Measurements from ENCODE around the gene PROZ. TPM values are rescaled to one million over a fixed set of nuclear protein-coding genes. Genes with fewer than 3 reads are reported as not detected.

PROZ gene
- total and polyA plus RNA-seq, 10 donors: 0.11 TPM; not detected in 9

- DNase-seq: no peak
- WGBS, 5 donors: 86 to 95% (median 93%) methylated on average over 9 of the region's 9 CpGs
- Histone ChIP-seq H3K36me3 (no peaks in the 10 kb centered on the region), H3K4me1 (peaks cover 7 to 35% (median 21%) of the 10 kb centered on the region in 6 donors), H3K27ac (no peak overlapping the region), H3K4me3 (no peak overlapping the region), H3K9me3 (peaks cover 0 to 15% (median 3%) of the 10 kb centered on the region in 8 donors), H3K27me3 (replicated peaks in 1 of 7) (peaks cover 0 to 54% (median 5%) of the 10 kb centered on the region in 7 donors)
- intact Hi-C loops (cut with DNase I; ENCODE audit: low total_unique reads): loop anchor here (10.0 kb wide), 1 partner anchor 49 kb away; the partner anchor contains the start of genes CUL4A and PCID2
- TF ChIP-seq POLR2AphosphoS5 (IDR thresholded peaks at IDR 0.05): no peak
- TF ChIP-seq, protein P1, sequence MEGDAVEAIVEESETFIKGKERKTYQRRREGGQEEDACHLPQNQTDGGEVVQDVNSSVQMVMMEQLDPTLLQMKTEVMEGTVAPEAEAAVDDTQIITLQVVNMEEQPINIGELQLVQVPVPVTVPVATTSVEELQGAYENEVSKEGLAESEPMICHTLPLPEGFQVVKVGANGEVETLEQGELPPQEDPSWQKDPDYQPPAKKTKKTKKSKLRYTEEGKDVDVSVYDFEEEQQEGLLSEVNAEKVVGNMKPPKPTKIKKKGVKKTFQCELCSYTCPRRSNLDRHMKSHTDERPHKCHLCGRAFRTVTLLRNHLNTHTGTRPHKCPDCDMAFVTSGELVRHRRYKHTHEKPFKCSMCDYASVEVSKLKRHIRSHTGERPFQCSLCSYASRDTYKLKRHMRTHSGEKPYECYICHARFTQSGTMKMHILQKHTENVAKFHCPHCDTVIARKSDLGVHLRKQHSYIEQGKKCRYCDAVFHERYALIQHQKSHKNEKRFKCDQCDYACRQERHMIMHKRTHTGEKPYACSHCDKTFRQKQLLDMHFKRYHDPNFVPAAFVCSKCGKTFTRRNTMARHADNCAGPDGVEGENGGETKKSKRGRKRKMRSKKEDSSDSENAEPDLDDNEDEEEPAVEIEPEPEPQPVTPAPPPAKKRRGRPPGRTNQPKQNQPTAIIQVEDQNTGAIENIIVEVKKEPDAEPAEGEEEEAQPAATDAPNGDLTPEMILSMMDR (IDR thresholded peaks at IDR 0.05 in 8 of 11, conservative IDR thresholded peaks at IDR 0.05 in 3 of 11): no peak
- TF ChIP-seq POLR2A (IDR thresholded peaks at IDR 0.05): no peak
Observed at GRCh38 chr13:113155982-113156655, 2.3 kb upstream of the PROZ start.

- intact Hi-C loops (cut with DNase I; ENCODE audit: low total_unique reads): loop anchor here (10.0 kb wide), 1 partner anchor 47 kb away; the partner anchor contains the start of genes CUL4A and PCID2
- 65 to 86% (median 73%) methylated on average over 12 of the region's 12 CpGs for WGBS, 5 donors
Observed at GRCh38 chr13:113157206-113157928, 1.1 kb upstream of the PROZ start.

GRCh38 chr13:113158946-113159345 is 498 bp downstream of the PROZ start:
- Histone ChIP-seq H3K4me1 (peaks cover 0 to 23% (median 4%) of the 10 kb centered on the region in 6 donors), H3K4me3 (no peak overlapping the region), H3K36me3 (no peaks in the 10 kb centered on the region), H3K27ac (no peak overlapping the region), H3K27me3 (replicated peaks in 1 of 7) (peaks cover 0 to 45% (median 11%) of the 10 kb centered on the region in 7 donors), H3K9me3 (peaks cover 0 to 15% (median 3%) of the 10 kb centered on the region in 8 donors)
- intact Hi-C loops (cut with DNase I; ENCODE audit: low total_unique reads): loop anchor here (10.0 kb wide), 1 partner anchor 46 kb away; the partner anchor contains the start of genes CUL4A and PCID2
- TF ChIP-seq POLR2A (IDR thresholded peaks at IDR 0.05): no peak
- no peak for TF ChIP-seq POLR2AphosphoS5 (IDR thresholded peaks at IDR 0.05)
- TF ChIP-seq, protein P1 (IDR thresholded peaks at IDR 0.05 in 8 of 11, conservative IDR thresholded peaks at IDR 0.05 in 3 of 11): no peak
- DNase-seq: no peak
- WGBS, 5 donors: 71 to 84% (median 80%) methylated on average over 6 to 7 of the region's 7 CpGs

More at GRCh38 chr13:113157206-113157928, 1.1 kb upstream of the PROZ start:
- H3K9me3 ChIP-seq: peaks cover 0 to 15% (median 3%) of the 10 kb centered on the region in 8 donors
- no peak for DNase-seq
- peaks cover 7 to 31% (median 16%) of the 10 kb centered on the region in 6 donors for H3K4me1 ChIP-seq
- H3K4me3 ChIP-seq: no peak overlapping the region
- no peak overlapping the region for H3K27ac ChIP-seq
- no peak for TF ChIP-seq POLR2AphosphoS5 (IDR thresholded peaks at IDR 0.05)
- TF ChIP-seq, protein P1 (IDR thresholded peaks at IDR 0.05 in 8 of 11, conservative IDR thresholded peaks at IDR 0.05 in 3 of 11): no peak
- no peak for TF ChIP-seq POLR2A (IDR thresholded peaks at IDR 0.05)
- peaks cover 0 to 47% (median 9%) of the 10 kb centered on the region in 7 donors for H3K27me3 ChIP-seq (replicated peaks in 1 of 7)
- no peaks in the 10 kb centered on the region for H3K36me3 ChIP-seq
